ENCODE measurements around the gene PGA3.
"Not testable (repeated sequence)": the region's sequence is repeated elsewhere in the genome, so short reads cannot be mapped to it uniquely, and the experiment has no call there.

PGA3 gene

GRCh38 chr11:61210629-61211028 lies 7.3 kb downstream of the PGA3 start:
- not testable (repeated sequence) for H3K9me3 Mint-ChIP-seq; H3K27me3 Mint-ChIP-seq; H3K4me3 Mint-ChIP-seq; H3K27ac Mint-ChIP-seq; DNase-seq; H3K4me1 Mint-ChIP-seq (ENCODE audit: low read depth); H3K36me3 Mint-ChIP-seq (ENCODE audit: low read depth)

- not testable (repeated sequence) for H3K27ac Mint-ChIP-seq; H3K4me1 Mint-ChIP-seq (ENCODE audit: low read depth); H3K4me3 Mint-ChIP-seq; H3K27me3 Mint-ChIP-seq; H3K9me3 Mint-ChIP-seq; DNase-seq; H3K36me3 Mint-ChIP-seq (ENCODE audit: low read depth)
Measured at GRCh38 chr11:61211327-61211952, 8.1 kb downstream of the PGA3 start.

GRCh38 chr11:61212202-61212601 lies 8.9 kb downstream of the PGA3 start:
- not testable (repeated sequence) for H3K27me3 Mint-ChIP-seq; H3K4me1 Mint-ChIP-seq (ENCODE audit: low read depth)

GRCh38 chr11:61213711-61214324 lies 10.5 kb downstream of the PGA3 start:
- H3K4me1 Mint-ChIP-seq (ENCODE audit: low read depth); H3K27me3 Mint-ChIP-seq; H3K9me3 Mint-ChIP-seq; DNase-seq; H3K4me3 Mint-ChIP-seq; H3K27ac Mint-ChIP-seq; H3K36me3 Mint-ChIP-seq (ENCODE audit: low read depth): not testable (repeated sequence)

More at GRCh38 chr11:61212202-61212601, 8.9 kb downstream of the PGA3 start:
- not testable (repeated sequence) for DNase-seq; H3K4me3 Mint-ChIP-seq; H3K9me3 Mint-ChIP-seq; H3K36me3 Mint-ChIP-seq (ENCODE audit: low read depth); H3K27ac Mint-ChIP-seq

GRCh38 chr11:61218306-61218705 lies 15.0 kb downstream of the PGA3 start:
- not testable (repeated sequence) for H3K4me3 Mint-ChIP-seq; H3K27ac Mint-ChIP-seq; H3K36me3 Mint-ChIP-seq (ENCODE audit: low read depth); H3K4me1 Mint-ChIP-seq (ENCODE audit: low read depth); H3K27me3 Mint-ChIP-seq; H3K9me3 Mint-ChIP-seq; DNase-seq

- not testable (repeated sequence) for H3K9me3 Mint-ChIP-seq; H3K4me3 Mint-ChIP-seq; DNase-seq; H3K27me3 Mint-ChIP-seq; H3K36me3 Mint-ChIP-seq (ENCODE audit: low read depth); H3K27ac Mint-ChIP-seq; H3K4me1 Mint-ChIP-seq (ENCODE audit: low read depth)
Measured at GRCh38 chr11:61219016-61219415, 15.7 kb downstream of the PGA3 start.

- not testable (repeated sequence) for H3K9me3 Mint-ChIP-seq; H3K4me3 Mint-ChIP-seq; H3K27me3 Mint-ChIP-seq; H3K27ac Mint-ChIP-seq; H3K36me3 Mint-ChIP-seq (ENCODE audit: low read depth); DNase-seq; H3K4me1 Mint-ChIP-seq (ENCODE audit: low read depth)
Measured at GRCh38 chr11:61222047-61222446, 18.7 kb downstream of the PGA3 start, which contains the start of gene PGA4. Gene PGA4 (plus strand): TSS chr11:61222347. CDS start chr11:61222401, 54 bp downstream.

- not testable (repeated sequence) for H3K4me3 Mint-ChIP-seq; H3K9me3 Mint-ChIP-seq; DNase-seq; H3K27me3 Mint-ChIP-seq; H3K36me3 Mint-ChIP-seq (ENCODE audit: low read depth); H3K4me1 Mint-ChIP-seq (ENCODE audit: low read depth); H3K27ac Mint-ChIP-seq
Measured at GRCh38 chr11:61222692-61223091, 19.4 kb downstream of the PGA3 start.

- H3K36me3 Mint-ChIP-seq (ENCODE audit: low read depth); DNase-seq; H3K27ac Mint-ChIP-seq; H3K4me1 Mint-ChIP-seq (ENCODE audit: low read depth); H3K9me3 Mint-ChIP-seq; H3K4me3 Mint-ChIP-seq; H3K27me3 Mint-ChIP-seq: not testable (repeated sequence)
Measured at GRCh38 chr11:61226457-61227137, 23.3 kb downstream of the PGA3 start.

GRCh38 chr11:61229458-61229857 lies 26.1 kb downstream of the PGA3 start:
- H3K27ac Mint-ChIP-seq; H3K27me3 Mint-ChIP-seq; H3K36me3 Mint-ChIP-seq (ENCODE audit: low read depth); H3K4me1 Mint-ChIP-seq (ENCODE audit: low read depth); H3K4me3 Mint-ChIP-seq; DNase-seq; H3K9me3 Mint-ChIP-seq: not testable (repeated sequence)

- H3K27ac Mint-ChIP-seq; H3K27me3 Mint-ChIP-seq; H3K4me1 Mint-ChIP-seq (ENCODE audit: low read depth); H3K9me3 Mint-ChIP-seq; H3K4me3 Mint-ChIP-seq; DNase-seq; H3K36me3 Mint-ChIP-seq (ENCODE audit: low read depth): not testable (repeated sequence)
Measured at GRCh38 chr11:61231033-61231432, 27.7 kb downstream of the PGA3 start.

GRCh38 chr11:61231585-61231984 lies 28.3 kb downstream of the PGA3 start:
- DNase-seq; H3K9me3 Mint-ChIP-seq; H3K27me3 Mint-ChIP-seq; H3K36me3 Mint-ChIP-seq (ENCODE audit: low read depth); H3K4me3 Mint-ChIP-seq; H3K4me1 Mint-ChIP-seq (ENCODE audit: low read depth); H3K27ac Mint-ChIP-seq: not testable (repeated sequence)

- H3K27me3 Mint-ChIP-seq; H3K4me1 Mint-ChIP-seq (ENCODE audit: low read depth); H3K9me3 Mint-ChIP-seq; H3K4me3 Mint-ChIP-seq; DNase-seq; H3K36me3 Mint-ChIP-seq (ENCODE audit: low read depth); H3K27ac Mint-ChIP-seq: not testable (repeated sequence)
Measured at GRCh38 chr11:61232548-61233145, 29.3 kb downstream of the PGA3 start.

- not testable (repeated sequence) for H3K4me3 Mint-ChIP-seq; H3K9me3 Mint-ChIP-seq; H3K36me3 Mint-ChIP-seq (ENCODE audit: low read depth); DNase-seq; H3K27ac Mint-ChIP-seq; H3K4me1 Mint-ChIP-seq (ENCODE audit: low read depth); H3K27me3 Mint-ChIP-seq
Measured at GRCh38 chr11:61237130-61237529, 33.8 kb downstream of the PGA3 start.

GRCh38 chr11:61240288-61240687 lies 37.0 kb downstream of the PGA3 start:
- not testable (repeated sequence) for H3K4me1 Mint-ChIP-seq (ENCODE audit: low read depth); H3K36me3 Mint-ChIP-seq (ENCODE audit: low read depth); H3K27ac Mint-ChIP-seq; DNase-seq; H3K9me3 Mint-ChIP-seq; H3K4me3 Mint-ChIP-seq; H3K27me3 Mint-ChIP-seq
